Tibial nerve (tissue), 4 donors: ENCODE data around the gene SATB2. TPM values are rescaled to one million over a fixed set of nuclear protein-coding genes. Genes with fewer than 3 reads are reported as not detected.

Source experiments
- DNase-seq, 2 donors: peaks; one replicate each; pipeline ENCODE4 v3.0.0-alpha.2; 2019; ENCODE audit warnings: low spot score in 2 of 2
- H3K27ac ChIP-seq, 4 donors: fragments of 200-600 bp; sonication (generic) in 3 of 4; one replicate each; pipeline ENCODE4 v1.5.1; 2017 to 2019; ENCODE audit warnings: mild to moderate bottlenecking in 1 of 4
- H3K27me3 ChIP-seq, 2 donors: fragments of 200-600 bp; sonication (generic) in 1 of 2; one replicate each; pipeline versions ENCODE4 v1.5.1 to v1.6.0; 2017 to 2019
- H3K36me3 ChIP-seq, 3 donors: fragments of 200-600 bp; sonication (generic); one replicate each; pipeline ENCODE4 v1.5.1; 2018 to 2019
- H3K4me1 ChIP-seq, 4 donors: fragments of 200-600 bp; sonication (generic) in 3 of 4; one replicate each; pipeline ENCODE4 v1.5.1; 2017 to 2019
- H3K4me3 ChIP-seq, 4 donors: fragments of 200-600 bp; sonication (generic) in 3 of 4; one replicate each; pipeline ENCODE4 v1.5.1; 2017 to 2019; ENCODE audit warnings: mild to moderate bottlenecking in 1 of 4, moderate library complexity in 1 of 4
- H3K9me3 ChIP-seq, 4 donors: fragments of 200-600 bp; sonication (generic) in 3 of 4; one replicate each; pipeline ENCODE4 v1.5.1; 2017 to 2019
- EP300 ChIP-seq, 2 donors: sonication (generic); formaldehyde crosslinking; IDR thresholded peaks; one replicate each; pipeline ENCODE4 v1.6.1; 2017; ENCODE audit warnings: antibody characterized with exemption in 2 of 2, mild to moderate bottlenecking in 1 of 2
- POLR2A ChIP-seq, 2 donors: fragments of 450-650 bp; IDR thresholded peaks; one replicate each; pipeline ENCODE4 v1.6.1; 2017; ENCODE audit warnings: antibody characterized with exemption in 2 of 2, mild to moderate bottlenecking in 2 of 2, moderate library complexity in 2 of 2
- WGBS, 2 donors: methylation state at CpG; one replicate each; pipeline ENCODE4 v1.1.5; 2018; 5-methylcytosine and 5-hydroxymethylcytosine counted together
- total RNA-seq, 4 donors: library from RNA; depleted of rRNA; stranded (reverse); fragments of >200 nt; gene quantifications; one replicate each; pipeline ENCODE4 v1.1.0, GENCODE V29; 2016
- TF ChIP-seq, protein P1 (sequence below), 5 experiments: fragments of 200-600 bp in 3 of 5; fragments of 450-650 bp in 2 of 5; sonication (generic) in 3 of 5; IDR thresholded peaks; one replicate each; pipeline ENCODE4 v1.5.1; 2016 to 2019; ENCODE audit warnings: antibody characterized with exemption in 5 of 5, mild to moderate bottlenecking in 3 of 5, moderate library complexity in 2 of 5

SATB2 gene
- total RNA-seq, 4 donors from 2014 or later = 8.5 to 19.0 (median 12.0) TPM

DNA sequence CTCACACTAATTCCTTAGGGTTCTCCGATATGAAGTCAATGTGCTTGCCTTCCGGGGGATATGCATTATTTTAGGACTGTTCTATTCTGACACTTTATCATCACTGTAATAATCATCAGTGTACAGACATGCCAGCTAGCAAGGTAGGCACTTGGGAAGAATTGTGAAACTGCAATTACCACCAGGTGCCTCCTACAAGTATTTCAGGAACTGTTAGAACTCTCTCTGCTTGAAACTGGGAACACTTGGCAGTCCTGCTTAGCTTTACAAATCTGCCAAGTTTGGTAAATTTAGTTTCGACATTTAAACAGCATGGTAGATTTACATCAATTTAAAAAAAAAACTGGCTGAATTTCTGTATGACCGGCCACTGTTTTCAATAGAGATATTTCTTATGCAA, 128.7 kb downstream of the SATB2 start:
- peaks cover 0 to 11% (median 0%) of the 10 kb centered on the region in 3 donors for H3K36me3 ChIP-seq
- H3K27me3 ChIP-seq = no peaks in the 10 kb centered on the region
- 87 to 88% methylated on average over 4 of the region's 4 CpGs for WGBS, 2 donors
- DNase-seq = no peak
- TF ChIP-seq EP300 (IDR thresholded peaks at IDR 0.05) (no peak), POLR2A (IDR thresholded peaks at IDR 0.05) (no peak)
- TF ChIP-seq, protein P1, sequence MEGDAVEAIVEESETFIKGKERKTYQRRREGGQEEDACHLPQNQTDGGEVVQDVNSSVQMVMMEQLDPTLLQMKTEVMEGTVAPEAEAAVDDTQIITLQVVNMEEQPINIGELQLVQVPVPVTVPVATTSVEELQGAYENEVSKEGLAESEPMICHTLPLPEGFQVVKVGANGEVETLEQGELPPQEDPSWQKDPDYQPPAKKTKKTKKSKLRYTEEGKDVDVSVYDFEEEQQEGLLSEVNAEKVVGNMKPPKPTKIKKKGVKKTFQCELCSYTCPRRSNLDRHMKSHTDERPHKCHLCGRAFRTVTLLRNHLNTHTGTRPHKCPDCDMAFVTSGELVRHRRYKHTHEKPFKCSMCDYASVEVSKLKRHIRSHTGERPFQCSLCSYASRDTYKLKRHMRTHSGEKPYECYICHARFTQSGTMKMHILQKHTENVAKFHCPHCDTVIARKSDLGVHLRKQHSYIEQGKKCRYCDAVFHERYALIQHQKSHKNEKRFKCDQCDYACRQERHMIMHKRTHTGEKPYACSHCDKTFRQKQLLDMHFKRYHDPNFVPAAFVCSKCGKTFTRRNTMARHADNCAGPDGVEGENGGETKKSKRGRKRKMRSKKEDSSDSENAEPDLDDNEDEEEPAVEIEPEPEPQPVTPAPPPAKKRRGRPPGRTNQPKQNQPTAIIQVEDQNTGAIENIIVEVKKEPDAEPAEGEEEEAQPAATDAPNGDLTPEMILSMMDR (IDR thresholded peaks at IDR 0.05) = no peak
- H3K9me3 ChIP-seq = no peaks in the 10 kb centered on the region
- H3K27ac ChIP-seq = no peak overlapping the region
- H3K4me1 ChIP-seq = no peaks in the 10 kb centered on the region
- no peak overlapping the region for H3K4me3 ChIP-seq

DNA sequence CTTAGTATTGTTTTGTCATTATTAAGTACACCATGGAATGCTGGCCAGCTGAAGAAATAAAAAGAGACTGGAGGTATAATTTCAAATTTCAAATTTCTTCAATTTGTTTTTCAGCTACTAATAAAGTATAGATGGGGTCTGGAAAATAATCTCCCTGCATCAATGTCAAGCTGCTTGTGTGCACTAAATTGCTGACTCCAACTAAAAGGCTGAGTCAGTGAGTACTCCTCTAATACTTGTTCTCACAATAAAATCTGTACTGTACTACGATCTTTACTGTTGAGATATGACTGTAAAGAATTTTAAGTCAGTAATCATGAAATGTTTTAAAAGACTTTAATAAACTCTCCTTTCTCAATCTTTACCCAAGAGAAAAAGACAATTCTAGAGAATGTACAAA, 131.9 kb downstream of the SATB2 start:
- DNase-seq = no peak
- 80 to 90% methylated on average over 1 of the region's 1 CpG for WGBS, 2 donors
- TF ChIP-seq EP300 (IDR thresholded peaks at IDR 0.05) (no peak), POLR2A (IDR thresholded peaks at IDR 0.05) (no peak)
- TF ChIP-seq, protein P1 (IDR thresholded peaks at IDR 0.05) = no peak

DNA sequence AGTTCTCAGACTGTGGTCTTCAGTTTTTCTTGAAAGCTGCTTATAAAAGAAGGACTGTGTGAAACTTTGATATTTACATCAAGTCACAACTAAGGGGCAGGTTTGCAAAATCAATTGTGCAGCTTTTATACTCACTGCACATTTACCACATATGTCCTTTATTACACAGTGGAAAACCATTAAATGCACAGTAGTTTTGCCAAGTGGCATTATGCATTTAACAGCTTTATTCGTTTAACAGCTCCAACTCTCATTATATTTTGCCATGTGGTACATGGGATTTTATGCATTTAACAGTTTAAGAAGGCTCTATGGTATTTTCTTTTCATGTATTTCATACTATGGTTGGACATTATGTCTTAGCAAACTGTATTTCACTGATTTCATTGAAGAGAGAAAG, 135.6 kb downstream of the SATB2 start:
- no peak overlapping the region for H3K27ac ChIP-seq
- WGBS, 2 donors = 61 to 76% methylated on average over 1 of the region's 1 CpG

More for the DNA sequence above, 131.9 kb downstream of the SATB2 start:
- Histone ChIP-seq H3K36me3 (peaks cover 0 to 11% (median 0%) of the 10 kb centered on the region in 3 donors), H3K27ac (no peak overlapping the region), H3K9me3 (no peaks in the 10 kb centered on the region), H3K27me3 (no peaks in the 10 kb centered on the region), H3K4me1 (no peaks in the 10 kb centered on the region), H3K4me3 (no peak overlapping the region)

DNA sequence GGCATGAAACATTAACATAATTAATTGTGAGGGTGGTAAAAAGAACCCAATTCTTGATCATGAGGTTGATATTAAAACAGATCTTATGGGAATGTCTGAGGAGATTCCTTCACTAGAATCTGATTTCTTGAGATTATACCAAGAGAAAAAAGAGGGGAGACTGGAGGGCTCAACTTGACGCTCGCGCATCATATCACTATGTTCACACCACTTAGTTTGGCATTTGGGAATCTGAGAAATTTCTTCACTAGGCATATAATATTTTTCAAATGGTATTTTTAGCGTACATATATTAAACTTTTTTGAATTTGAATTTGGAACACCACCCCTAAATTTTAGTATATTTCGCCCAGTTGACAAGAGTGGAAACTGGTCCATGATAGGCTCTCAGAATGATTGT, 140.1 kb downstream of the SATB2 start:
- TF ChIP-seq EP300 (IDR thresholded peaks at IDR 0.05) (no peak), POLR2A (IDR thresholded peaks at IDR 0.05) (no peak)
- TF ChIP-seq, protein P1 (IDR thresholded peaks at IDR 0.05) = no peak
- H3K27ac ChIP-seq = no peak overlapping the region
- no peak for DNase-seq
- H3K4me1 ChIP-seq = no peaks in the 10 kb centered on the region
- no peaks in the 10 kb centered on the region for H3K27me3 ChIP-seq
- 96 to 97% methylated on average over 5 of the region's 5 CpGs for WGBS, 2 donors
- H3K4me3 ChIP-seq = no peak overlapping the region
- H3K36me3 ChIP-seq = no peaks in the 10 kb centered on the region
- H3K9me3 ChIP-seq = no peaks in the 10 kb centered on the region

More for the DNA sequence above, 135.6 kb downstream of the SATB2 start:
- Histone ChIP-seq H3K27me3 (no peaks in the 10 kb centered on the region), H3K4me1 (no peaks in the 10 kb centered on the region), H3K4me3 (no peak overlapping the region), H3K36me3 (peaks cover 0 to 3% (median 0%) of the 10 kb centered on the region in 3 donors), H3K9me3 (no peaks in the 10 kb centered on the region)
- TF ChIP-seq, protein P1 (IDR thresholded peaks at IDR 0.05) = no peak
- TF ChIP-seq EP300 (IDR thresholded peaks at IDR 0.05) (no peak), POLR2A (IDR thresholded peaks at IDR 0.05) (no peak)
- DNase-seq = no peak

DNA sequence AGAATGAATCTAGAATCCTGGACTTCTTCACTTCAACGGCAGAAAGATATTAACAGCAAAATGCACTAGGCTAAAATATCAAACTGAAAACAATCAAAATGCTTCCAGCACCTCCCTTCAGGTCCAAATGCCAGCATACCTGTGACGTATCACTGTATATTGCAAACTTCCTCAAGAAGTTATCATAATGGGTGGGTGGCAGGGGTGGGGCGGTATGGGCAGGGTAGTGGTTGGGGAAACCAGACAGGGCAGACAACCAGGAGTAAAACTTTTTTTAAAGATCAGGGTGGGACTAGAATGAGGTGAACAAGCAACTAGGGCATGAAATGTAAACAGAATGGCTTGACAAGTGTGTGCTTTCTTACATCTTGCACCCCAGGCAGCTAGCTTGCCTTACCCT, 140.9 kb downstream of the SATB2 start:
- H3K36me3 ChIP-seq = no peaks in the 10 kb centered on the region
- H3K27ac ChIP-seq = no peak overlapping the region
- DNase-seq = no peak
- H3K27me3 ChIP-seq = no peaks in the 10 kb centered on the region
- TF ChIP-seq, protein P1 (IDR thresholded peaks at IDR 0.05) = no peak
- TF ChIP-seq EP300 (IDR thresholded peaks at IDR 0.05) (no peak), POLR2A (IDR thresholded peaks at IDR 0.05) (no peak)
- H3K4me3 ChIP-seq = no peak overlapping the region
- H3K4me1 ChIP-seq = no peaks in the 10 kb centered on the region
- WGBS, 2 donors = 96 to 97% methylated on average over 3 of the region's 3 CpGs
- H3K9me3 ChIP-seq = no peaks in the 10 kb centered on the region
